Activated CD4-positive, CD25-positive, alpha-beta regulatory T cell treated with anti-CD3 and anti-CD28 coated beads, Interleukin-2, amount 50 U/mL, for 72 hours (primary cell): ENCODE results near the gene HNRNPM.
"Not testable (repeated sequence)": the region's sequence is repeated elsewhere in the genome, so short reads cannot be mapped to it uniquely, and the experiment has no call there.

Experiments used
- DNase-seq: peaks from one replicate; pipeline ENCODE4 v3.0.0; 2021

HNRNPM gene

DNA sequence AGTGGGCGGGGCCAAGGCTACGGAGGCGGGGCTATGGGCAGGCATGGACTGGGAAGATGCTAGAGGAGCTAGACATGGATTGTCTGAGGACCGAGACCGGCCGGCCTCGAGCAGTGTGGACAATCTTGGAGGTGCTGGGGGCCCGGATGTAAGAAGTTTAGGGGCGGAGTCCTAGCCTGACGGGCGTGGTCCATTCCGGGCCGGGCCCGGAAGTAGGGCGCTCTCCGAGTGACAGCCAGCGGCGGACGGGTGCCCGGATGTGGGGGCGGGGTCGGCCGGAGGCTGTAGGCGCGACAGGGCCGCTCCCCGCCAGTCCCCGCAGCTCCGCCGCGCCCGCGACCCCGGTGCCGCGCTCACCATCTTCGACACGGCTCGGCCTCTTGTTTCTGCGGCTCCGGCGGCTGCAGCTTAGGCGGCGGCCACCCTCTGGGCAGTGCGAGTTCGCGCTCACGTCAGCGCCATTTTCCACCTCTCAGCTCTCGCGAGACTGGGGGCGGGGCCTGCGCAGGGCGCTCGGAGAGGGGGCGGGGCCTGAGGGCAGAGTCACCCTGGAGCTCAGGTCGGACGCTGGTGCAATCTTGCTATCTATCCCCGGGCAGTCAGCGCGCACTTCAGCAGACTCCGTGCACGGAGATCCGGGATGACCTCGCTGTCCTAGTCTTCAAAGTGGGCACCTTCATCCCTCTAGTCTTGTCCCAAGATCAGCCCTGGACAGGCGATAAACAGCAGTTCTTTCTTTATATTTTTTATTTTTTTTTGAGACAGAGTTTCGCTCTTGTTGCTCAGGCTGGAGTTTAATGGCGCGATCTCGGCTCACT lies 69.1 kb downstream of the HNRNPM start, which contains the start of gene ZNF414:
Gene ZNF414 (minus strand): TSS at position 481 of the 818 bp plus-strand sequence. CDS start 121 bp downstream, at position 360.
- peak; percentile 98 for DNase-seq

DNA sequence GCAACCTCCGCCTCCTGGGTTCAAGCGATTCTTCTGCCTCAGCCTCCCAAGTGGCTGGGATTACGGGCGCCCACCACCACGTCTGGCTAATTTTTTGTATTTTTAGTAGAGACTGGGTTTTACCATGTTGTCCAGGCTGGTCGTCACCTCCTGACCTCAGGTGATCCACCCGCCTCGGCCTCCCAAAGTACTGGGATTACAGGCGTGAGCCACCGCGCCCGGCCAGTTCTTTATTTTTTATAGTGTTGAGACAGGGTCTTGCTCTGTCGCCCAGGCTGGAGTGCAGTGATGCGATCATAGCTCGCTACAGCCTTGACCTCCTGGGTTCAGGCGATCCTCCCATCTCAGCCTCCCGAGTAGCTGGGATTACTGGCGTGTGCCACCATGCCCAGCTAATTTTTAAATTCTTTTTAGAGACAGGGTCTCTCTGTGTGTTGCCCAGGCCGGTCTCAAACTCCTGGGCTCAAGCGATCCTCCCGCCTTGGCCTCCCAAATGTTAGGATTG lies 69.8 kb downstream of the HNRNPM start:
- DNase-seq: not testable (repeated sequence)

DNA sequence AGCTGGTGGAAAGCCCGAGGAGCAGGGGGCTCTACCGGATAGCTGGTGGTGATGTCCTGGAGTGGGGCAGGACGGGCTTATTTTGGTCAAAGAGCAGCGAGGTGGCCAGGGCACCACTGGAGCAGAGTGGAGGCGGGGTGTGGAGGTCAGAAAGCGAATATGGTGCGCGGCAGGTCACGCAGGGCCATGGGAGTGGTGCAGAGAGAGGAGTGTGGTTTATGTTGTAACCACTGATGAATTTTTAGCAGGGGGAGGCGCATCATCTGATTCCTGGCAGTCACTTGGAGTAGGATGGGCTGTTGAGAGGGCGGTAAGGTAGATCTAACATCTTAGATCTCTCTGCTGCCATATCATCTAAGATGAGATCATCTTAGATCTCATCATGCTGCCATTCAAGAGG lies 70.5 kb downstream of the HNRNPM start:
- peak; percentile 52 for DNase-seq

DNA sequence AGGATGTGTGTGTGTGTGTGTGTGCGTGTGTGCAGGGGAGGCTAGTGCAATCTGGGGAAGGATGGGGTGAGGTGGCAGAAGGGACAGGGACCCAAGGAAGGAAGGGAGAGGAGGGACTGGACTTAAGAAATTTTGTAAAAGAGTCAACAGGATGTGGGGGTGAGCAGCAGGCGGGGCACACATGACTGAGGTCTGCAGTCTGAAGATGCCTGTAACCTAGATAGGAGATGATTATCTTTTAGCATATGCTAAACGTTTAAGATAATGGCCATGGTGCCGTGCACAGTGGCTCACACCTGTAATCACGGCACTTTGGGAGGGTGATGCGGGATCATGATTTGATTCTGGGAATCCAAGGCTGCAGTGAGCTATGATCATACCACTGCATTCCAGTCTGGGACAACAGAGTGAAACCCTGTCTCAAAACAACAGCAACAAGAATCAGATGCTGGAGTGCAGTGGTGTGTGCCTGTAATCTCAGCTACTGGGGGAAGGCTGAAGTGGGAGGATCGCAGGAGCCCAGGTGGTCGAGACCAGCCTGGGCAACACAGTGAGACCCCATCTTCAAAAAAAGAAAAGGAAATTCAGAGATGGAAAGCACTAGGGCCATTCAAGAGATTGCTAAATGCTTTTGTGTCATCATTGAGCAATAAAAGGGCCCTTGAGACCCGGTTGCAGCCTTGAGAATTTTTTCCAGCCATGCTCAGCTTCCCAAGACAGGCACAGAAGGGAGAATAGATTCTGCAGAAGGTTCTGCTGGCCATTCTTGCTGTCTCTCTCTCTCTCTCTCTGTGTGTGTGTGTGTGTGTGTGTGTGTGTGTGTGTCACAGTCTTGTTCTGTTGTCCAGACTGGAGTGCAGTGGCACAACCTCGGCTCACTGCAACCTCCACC lies 73.0 kb downstream of the HNRNPM start:
- peak; percentile 45 for DNase-seq

DNA sequence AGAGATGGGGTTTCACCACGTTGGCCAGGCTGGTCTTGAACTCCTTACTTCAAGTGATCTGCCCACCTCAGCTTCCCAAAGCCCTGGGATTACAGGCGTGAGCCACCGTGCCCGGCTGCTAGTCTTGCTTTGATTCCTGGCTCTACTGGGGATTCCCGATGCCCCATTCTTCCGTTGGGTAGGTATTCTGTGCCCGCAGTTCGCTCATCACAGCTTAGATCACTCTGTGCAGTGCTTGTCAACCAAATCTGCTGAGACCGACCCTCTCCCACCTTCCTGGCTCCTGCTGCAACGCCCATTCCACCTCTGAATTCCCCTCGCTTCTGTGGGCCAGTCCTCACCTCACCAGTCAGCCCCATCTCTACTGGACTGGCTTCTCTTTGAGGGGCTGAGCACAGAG lies 73.8 kb downstream of the HNRNPM start:
- no peak for DNase-seq

DNA sequence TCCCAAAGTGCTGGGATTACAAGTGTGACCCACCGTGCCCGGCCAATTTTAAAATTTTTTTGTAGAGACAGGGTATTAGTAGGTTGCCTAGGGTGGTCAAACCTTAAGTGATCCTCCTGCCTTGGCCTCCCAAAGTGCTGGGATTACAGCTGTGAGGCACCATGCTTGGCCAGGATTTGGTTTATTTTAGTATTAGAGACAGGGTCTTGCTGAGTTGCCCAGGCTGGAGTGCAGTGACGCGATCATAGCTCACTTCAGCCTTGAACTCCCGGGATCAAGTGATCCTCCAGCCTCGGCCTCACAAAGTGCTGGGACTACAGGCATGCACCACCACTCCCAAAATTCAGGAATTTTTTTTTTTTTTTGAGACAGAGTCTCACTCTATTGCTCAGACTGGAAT lies 74.6 kb downstream of the HNRNPM start:
- no peak for DNase-seq

DNA sequence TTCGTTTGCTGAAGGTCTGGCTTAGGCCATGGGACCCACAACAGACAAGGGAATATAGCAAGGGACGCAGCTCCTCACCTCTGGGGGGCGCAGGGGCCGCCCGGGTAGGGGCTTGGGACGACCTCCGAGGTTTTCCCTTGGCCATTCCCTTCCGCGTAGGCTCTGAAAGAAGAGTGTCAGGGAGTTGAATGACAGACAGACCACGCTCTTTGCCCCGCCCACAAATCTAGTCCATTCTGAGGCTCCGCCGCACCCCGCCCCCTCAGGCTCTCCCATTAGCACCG lies 80.6 kb downstream of the HNRNPM start:
- DNase-seq: no peak

DNA sequence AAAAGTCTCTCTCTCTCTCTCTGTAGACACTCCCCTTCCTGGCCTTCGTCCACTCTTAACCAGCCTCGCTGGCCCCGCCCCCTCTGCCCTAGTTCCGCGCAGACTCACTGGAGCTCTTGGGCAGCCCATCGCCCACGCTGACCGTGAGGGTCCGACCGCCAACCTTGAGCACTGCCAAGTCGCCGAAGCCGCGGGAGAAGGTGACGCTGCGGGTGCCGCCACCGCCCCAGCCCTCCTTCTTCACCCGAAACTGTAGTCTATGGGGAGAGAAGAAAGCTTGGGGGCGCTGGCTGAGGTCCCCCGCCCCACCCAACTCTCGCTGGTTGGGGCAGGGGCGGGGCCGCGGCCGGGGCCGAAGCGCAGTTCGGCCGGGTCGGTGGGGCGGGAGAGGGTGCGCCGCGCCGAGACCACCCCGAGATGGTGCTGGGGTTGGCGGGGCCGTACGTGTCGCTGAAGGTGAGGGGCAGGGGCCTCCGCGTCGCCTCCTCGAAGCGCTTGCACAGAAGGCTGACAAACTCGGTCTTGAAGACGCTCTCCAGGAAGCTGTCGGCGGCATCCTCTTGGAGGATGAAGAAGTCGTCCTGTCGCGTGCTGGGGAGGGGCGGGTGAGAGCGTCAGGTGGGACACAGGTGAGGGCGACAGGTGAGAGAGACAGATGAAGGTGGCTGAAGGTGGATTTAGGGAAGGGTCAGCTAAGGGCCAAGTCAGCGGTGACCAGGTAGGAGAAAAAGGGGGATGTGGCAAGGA lies 81.7 kb downstream of the HNRNPM start:
- no peak for DNase-seq

DNA sequence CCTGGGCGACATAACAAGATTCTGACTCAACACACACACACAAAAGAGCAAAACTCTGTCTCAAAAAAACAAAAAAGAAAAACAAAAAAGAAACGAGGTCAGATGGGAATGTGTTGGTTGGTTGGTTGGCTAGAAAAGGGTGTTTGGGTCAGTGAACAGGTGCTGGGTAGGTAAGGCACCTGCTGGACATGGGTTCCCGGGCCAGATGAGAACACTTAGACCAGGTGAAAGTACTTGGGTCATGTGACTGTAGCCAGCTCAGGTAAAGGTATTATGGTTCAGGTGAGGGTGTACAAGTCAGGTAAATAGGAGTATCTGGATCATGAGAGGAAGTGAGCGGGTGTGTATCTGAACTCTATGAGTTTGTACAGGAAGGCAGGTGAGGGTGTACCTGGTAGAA lies 83.7 kb downstream of the HNRNPM start:
- DNase-seq: no peak

DNA sequence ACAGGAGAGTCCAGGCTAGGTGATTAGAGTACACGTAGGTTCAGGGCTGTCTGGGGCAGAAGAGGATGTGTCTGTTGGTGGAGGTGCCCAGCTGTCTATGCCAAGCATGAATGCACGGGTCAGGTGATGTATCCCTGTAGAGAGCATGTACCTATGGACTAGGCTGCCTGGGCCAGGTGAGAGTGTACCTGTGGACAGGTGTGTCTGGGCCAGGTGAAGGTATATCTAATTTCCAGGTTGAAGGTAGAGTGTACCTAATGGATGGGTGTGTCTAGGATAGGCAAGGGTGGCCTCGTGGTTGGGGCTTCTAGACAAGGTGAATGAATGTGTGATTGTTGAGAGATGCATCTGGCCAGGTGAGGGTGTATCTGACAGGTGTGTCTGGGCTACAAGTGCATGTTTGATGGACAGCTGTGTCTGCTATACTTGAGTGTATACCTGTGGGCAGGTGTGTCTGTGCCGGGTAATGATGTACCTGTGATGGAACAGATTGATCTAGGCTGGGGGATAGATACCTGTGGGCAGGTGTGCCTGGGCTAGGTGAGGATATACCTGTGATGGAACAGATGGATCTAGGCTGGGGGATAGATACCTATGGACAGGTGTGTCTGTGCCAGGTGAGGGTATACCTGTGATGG lies 84.7 kb downstream of the HNRNPM start:
- DNase-seq: no peak

DNA sequence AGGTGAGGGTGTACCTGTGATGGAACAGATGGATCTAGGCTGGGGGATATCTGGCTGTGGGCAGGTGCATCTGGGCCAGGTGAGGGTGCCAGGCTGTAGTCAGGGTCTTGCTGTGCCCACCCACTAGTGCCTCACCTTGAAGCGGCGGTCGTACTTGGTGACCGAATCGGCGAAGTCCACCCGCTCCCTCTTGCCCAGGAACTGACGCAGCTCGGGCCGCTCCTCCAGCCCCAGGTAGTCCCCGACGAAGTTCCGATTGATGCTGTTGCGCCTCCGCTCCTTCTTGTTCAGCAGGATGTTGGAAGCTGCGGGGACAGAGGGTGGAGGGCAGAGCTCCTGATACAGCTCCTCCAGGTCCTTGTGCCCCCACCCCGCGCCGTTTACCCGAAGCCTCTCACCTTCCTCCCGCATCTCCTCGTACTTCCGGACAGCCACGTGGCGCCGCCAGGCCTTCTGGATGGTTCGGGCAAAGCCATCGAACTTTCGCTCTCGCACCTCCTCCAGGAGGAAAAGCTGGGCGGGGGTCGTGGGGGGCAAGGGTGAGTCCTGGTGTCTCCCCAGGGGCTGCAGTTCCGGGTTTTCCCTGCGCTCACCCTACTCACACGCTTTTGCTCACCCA lies 85.4 kb downstream of the HNRNPM start:
- DNase-seq: no peak

DNA sequence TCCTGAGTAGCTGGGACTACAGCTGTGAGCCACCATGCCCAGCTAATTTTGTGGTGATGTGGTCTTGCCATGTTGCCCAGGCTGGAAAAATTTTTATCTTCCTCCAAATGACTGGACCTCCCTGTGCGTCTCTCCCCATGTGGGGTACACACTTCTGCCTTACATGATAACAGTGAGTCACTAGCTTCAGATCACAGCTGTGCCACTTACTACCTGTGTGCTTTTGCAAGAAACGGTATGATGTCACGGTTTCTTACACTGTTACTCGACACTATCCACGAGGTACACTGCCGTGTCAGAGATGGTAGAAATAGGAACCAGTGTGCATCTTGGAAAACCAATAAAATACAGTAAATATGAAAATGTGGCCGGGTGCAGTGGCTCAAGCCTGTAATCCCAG lies 86.7 kb downstream of the HNRNPM start:
- no peak for DNase-seq

DNA sequence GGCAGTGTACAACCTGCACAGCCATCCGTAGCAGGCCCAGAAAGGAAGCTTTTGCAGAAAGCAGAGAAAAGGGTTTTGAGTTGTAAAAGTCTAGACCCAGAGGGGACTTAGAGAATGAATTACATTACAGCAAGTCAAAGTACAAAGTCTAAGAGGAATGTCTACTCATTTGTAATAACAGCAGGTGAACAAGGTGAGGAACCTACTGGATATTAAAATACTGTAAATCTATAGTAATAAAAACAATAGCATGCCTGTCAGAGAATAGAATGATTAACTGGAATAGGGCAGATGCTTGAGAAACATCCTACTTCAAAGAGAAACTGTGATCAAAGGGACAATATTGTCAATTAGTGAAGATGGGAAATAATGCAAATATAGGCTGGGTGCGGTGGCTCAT lies 87.5 kb downstream of the HNRNPM start:
- DNase-seq: no peak

DNA sequence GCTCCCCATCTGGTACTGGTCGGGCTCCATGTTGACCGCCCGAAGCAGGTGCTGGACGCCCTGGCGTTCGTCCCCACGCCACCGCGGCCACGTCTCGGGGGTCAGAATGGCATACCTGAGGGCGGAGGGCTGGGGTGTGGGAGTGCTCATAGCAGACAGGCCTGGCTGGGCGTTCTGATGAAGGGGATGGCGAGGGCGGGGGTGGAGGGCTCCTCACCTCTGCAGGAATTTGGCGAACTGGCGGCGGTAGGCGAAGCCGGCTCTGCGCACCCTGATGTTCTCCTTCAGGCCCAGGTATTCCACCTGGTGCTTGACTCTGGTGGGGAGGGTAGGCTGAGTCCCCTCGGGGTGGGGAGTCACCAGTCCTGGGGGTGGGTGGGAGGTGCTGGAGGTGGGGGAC lies 91.5 kb downstream of the HNRNPM start:
- no peak for DNase-seq

DNA sequence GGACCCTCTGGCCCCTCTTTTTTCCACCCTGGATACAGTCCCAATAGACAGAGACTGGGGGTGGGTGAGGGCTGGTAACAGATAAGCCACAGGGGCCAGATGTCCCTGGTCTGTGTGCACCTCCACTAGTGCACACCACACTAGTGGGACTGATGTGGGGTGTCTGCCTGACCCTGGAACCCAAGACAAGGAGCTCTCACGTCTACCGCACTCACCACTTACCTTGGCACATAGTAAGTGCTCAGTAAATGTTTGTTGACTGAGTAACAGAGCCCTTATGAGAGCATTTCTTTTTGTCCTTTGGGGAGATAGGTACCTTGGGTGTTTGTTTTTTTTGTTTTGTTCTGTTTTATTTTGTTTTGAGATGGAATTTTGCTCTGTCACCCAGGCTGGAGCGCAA lies 92.3 kb downstream of the HNRNPM start:
- no peak for DNase-seq
